RWPE2 (cell line): Measurements from ENCODE around the gene LIPT1.
"Not testable (repeated sequence)": the region's sequence is repeated elsewhere in the genome, so short reads cannot be mapped to it uniquely, and the experiment has no call there.

ENCODE experiments used
- ATAC-seq: fragments of 200-7000 bp; cut with Tn5 transposase; 3 replicates; pipeline ENCODE4 v1.9.1; 2021; ENCODE audit warnings: low read depth
- DNase-seq: peaks from one replicate; pipeline ENCODE4 v3.0.0-alpha.2; 2020; ENCODE audit warnings: low spot score
- H3K27ac ChIP-seq: fragments of 450-650 bp; 2 replicates; pipeline ENCODE4 v1.5.1; 2017; ENCODE audit warnings: mild to moderate bottlenecking; ENCODE audit not compliant: poor library complexity, severe bottlenecking
- H3K27me3 ChIP-seq: fragments of 250-450 bp; sonication (Bioruptor Pico); 2 replicates; pipeline ENCODE4 v1.5.1; 2021; ENCODE audit warnings: mild to moderate bottlenecking, moderate library complexity; ENCODE audit not compliant: insufficient read depth, poor library complexity, severe bottlenecking
- H3K36me3 ChIP-seq: fragments of 250-450 bp; sonication (Bioruptor Pico); 2 replicates; pipeline ENCODE4 v1.5.1; 2020; ENCODE audit warnings: low read depth, mild to moderate bottlenecking, moderate library complexity
- H3K4me1 ChIP-seq: fragments of 250-450 bp; sonication (Bioruptor Pico); 2 replicates; pipeline ENCODE4 v1.5.1; 2021; ENCODE audit warnings: mild to moderate bottlenecking, moderate library complexity; ENCODE audit not compliant: insufficient read depth, poor library complexity, severe bottlenecking
- H3K4me3 ChIP-seq: fragments of 250-450 bp; sonication (Bioruptor Pico); 2 replicates; pipeline ENCODE4 v1.5.1; 2021; ENCODE audit warnings: mild to moderate bottlenecking, moderate library complexity; ENCODE audit not compliant: severe bottlenecking
- H3K9me3 ChIP-seq: fragments of 250-450 bp; sonication (Bioruptor Pico); 2 replicates; pipeline ENCODE4 v1.5.1; 2021; ENCODE audit warnings: mild to moderate bottlenecking, moderate library complexity; ENCODE audit not compliant: severe bottlenecking
- CTCF ChIP-seq: fragments of 450-650 bp; IDR thresholded peaks from one replicate; pipeline ENCODE4 v1.5.1; 2017; ENCODE audit warnings: mild to moderate bottlenecking, moderate library complexity; ENCODE audit not compliant: poor library complexity, severe bottlenecking

Gene LIPT1

GRCh38 chr2:99184811-99185210 lies 30.0 kb downstream of the LIPT1 start:
- TF ChIP-seq CTCF, result no peak
- Histone ChIP-seq H3K4me3 (no peak overlapping the region), H3K36me3 (peaks cover 34% of the 10 kb centered on the region), H3K27me3 (no peaks in the 10 kb centered on the region), H3K4me1 (peaks cover 18% of the 10 kb centered on the region), H3K27ac (no peak overlapping the region), H3K9me3 (no peaks in the 10 kb centered on the region)
- no peak for DNase-seq
- no peak for ATAC-seq

GRCh38 chr2:99187011-99187410 lies 32.2 kb downstream of the LIPT1 start:
- Histone ChIP-seq H3K9me3 (no peaks in the 10 kb centered on the region), H3K4me3 (no peak overlapping the region), H3K4me1 (peaks cover 8% of the 10 kb centered on the region), H3K27me3 (no peaks in the 10 kb centered on the region), H3K27ac (no peak overlapping the region), H3K36me3 (peaks cover 46% of the 10 kb centered on the region)
- TF ChIP-seq CTCF, result no peak
- no peak for DNase-seq
- ATAC-seq, result no peak

GRCh38 chr2:99188357-99188756 lies 33.6 kb downstream of the LIPT1 start:
- ATAC-seq, result no peak
- TF ChIP-seq CTCF, result no peak
- Histone ChIP-seq H3K4me1 (no peaks in the 10 kb centered on the region), H3K9me3 (no peaks in the 10 kb centered on the region), H3K27ac (no peak overlapping the region), H3K27me3 (no peaks in the 10 kb centered on the region), H3K36me3 (peaks cover 59% of the 10 kb centered on the region), H3K4me3 (no peak overlapping the region)
- DNase-seq, result no peak

GRCh38 chr2:99190548-99190947 lies 35.8 kb downstream of the LIPT1 start:
- Histone ChIP-seq H3K27ac (no peak overlapping the region), H3K36me3 (peaks cover 75% of the 10 kb centered on the region), H3K4me3 (no peak overlapping the region), H3K9me3 (no peaks in the 10 kb centered on the region), H3K27me3 (no peaks in the 10 kb centered on the region), H3K4me1 (no peaks in the 10 kb centered on the region)
- peak; percentile 17 for TF ChIP-seq CTCF
- DNase-seq (no peak), ATAC-seq (no peak)

- peaks cover 74% of the 10 kb centered on the region for H3K36me3 ChIP-seq
- ATAC-seq, H3K9me3 ChIP-seq, DNase-seq, H3K27me3 ChIP-seq, H3K4me1 ChIP-seq, H3K4me3 ChIP-seq, H3K27ac ChIP-seq: not testable (repeated sequence)
These were observed 37.6 kb downstream of the LIPT1 start for GRCh38 chr2:99192364-99192763.
